HG03575 (cell line): ENCODE results near the gene NIPAL4.

ENCODE experiments used
- ATAC-seq: cut with Tn5 transposase; IDR thresholded peaks from one replicate; pipeline ENCODE4 v1.9.1; 2021; ENCODE audit not compliant: unreplicated experiment, insufficient number of reproducible peaks, low FRiP score; ENCODE audit errors: extremely low read depth

Gene NIPAL4

GRCh38 chr5:157509093-157509492 lies 49.1 kb downstream of the NIPAL4 start:
- ATAC-seq, result no peak

- ATAC-seq, result no peak
These were observed 49.6 kb downstream of the NIPAL4 start for GRCh38 chr5:157509587-157509986.

DNA sequence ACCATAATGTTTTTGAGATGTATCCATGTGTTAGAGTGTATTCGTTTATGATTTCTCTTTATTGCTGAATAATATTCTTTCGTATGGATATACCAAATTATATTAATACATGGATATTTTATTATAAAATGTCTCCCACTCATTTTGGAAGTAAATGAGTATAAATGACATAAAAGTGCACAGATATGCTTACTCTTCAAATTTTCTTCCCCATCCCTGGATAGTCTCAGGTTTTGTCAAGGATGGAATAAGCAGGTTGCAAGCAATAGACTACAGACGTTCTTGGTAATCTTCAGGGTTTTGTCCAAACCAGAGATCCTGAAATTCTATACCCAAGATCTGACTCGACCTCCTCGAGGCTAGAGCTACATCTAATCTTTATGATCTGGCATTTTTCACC lies 50.7 kb downstream of the NIPAL4 start:
- ATAC-seq, result no peak

GRCh38 chr5:157511651-157512644 lies 51.9 kb downstream of the NIPAL4 start:
- no peak for ATAC-seq

DNA sequence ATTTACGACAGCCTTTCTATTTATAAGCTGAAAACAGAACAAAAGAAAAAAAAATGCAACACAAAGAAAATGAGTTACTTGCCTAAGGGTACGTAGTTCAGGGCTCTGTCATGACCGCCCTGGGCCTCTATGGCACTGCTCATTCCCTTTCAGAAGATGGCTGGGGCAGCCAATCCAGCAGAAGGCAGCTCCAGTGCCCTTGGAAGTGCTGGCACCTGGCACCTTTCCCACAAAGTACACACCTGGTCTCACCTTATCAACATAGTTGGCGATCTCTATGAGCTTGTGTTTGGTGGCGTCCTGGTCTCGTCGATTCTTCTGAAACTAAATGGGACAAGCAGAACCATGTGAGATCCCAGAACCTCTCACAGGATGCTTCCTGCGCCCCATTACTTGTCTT lies 53.2 kb downstream of the NIPAL4 start:
- no peak for ATAC-seq

- ATAC-seq, result no peak
These were observed 55.0 kb downstream of the NIPAL4 start for GRCh38 chr5:157514974-157515373.

DNA sequence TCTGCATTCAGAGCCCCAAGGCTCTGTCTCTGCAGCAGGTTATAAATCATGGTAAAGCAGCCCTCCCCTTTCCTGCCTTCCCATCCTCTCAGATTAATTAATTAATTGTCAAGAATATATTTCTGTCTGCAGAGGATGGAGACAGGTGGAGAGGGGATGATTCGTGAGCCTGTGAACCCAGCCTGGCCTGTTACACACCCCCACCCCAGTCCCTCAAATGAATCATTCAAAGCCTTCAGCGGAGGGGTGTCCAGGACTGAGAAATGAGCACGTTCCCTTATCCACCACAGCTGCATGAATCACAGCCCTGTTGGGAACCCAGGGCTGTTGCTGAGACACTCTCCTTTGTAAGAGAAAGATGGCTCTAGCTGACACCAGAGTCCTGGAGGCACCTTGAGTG lies 56.0 kb downstream of the NIPAL4 start:
- no peak for ATAC-seq

DNA sequence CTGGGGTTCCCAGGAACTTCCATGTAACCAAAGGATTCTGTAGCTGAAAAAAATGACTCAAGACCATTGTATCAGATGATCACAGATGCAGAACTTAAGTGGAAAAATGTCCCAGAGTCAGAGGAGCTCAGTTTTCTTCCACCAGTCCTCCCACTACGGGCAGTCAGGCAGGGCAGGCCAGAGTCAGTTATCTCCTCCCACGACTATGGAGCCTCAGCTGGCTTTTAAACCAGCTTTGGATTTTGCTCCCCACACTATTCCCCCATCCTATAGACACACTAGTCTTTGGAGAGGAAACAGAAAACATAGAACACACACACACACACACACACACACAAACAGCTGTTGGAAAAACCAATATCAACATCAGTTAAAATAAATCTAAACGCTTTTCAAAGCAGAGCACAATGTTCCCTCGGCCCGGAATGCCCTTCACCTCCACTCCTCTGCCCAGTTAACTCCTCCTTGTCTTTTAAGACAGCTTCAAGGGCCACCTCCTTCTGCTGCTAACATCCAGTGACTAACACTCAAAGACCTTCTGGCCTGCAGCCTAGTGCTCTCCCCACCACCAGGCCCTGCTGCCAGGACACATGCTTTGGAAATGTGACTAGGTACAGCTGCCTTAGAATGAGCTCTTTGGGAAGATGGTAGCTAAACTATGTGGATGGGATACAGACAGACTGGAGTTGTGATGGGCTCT lies 56.8 kb downstream of the NIPAL4 start:
- no peak for ATAC-seq

GRCh38 chr5:157518963-157519362 lies 59.0 kb downstream of the NIPAL4 start:
- ATAC-seq, result no peak

- ATAC-seq, result no peak
These were observed 59.7 kb downstream of the NIPAL4 start for GRCh38 chr5:157519579-157520253.

DNA sequence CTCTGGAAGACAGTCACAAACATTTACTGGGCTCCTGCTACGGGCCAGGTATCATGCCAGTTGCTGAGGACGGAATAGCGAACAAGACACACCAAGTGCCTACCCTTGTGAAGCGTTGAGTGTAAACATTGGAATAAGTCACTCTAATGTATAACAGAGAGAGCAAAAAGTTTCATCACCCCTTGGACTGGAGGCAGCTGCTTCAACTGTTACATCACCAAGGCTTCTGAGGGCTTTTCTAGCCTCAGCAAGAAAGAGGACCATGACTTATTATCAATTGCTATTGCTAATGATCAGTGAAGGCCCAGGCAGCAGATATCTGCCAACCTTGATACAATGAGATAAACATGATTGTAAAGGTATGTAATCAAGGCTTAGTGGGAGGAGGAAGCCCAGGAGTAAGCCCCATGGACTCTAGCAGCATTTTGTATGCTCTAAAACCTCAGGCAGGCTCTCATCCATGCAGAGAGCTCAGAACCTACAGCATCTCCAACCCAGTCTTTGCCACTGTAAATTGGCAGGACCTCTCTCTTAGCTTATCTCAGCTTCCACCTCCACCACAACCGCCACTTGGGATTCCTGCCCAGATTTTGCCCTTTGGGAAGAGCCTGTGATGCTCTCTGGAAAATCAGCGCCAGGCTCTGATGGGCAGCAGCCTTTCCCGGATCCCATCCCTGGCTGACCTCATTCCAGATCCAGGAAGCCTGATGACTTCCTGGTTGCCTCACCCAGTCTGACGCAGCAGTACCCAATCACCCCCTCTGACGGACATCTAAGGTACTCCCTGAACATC lies 61.1 kb downstream of the NIPAL4 start:
- no peak for ATAC-seq

DNA sequence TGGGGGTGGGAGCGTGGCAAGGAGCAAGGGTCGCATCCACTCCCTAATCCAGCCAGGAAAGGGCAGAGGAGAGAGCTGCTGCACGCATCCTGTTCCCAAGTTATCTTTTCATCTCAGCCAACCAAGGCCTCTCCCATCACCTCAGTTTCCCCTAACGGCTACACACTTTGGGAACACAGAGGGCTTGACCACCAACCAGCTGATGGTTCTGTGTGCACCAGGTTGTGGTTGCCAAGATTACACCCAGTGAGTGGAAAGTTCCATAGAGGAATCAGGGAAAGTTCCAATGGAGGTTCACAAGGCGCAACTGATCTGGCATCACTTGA lies 61.7 kb downstream of the NIPAL4 start:
- ATAC-seq, result no peak

DNA sequence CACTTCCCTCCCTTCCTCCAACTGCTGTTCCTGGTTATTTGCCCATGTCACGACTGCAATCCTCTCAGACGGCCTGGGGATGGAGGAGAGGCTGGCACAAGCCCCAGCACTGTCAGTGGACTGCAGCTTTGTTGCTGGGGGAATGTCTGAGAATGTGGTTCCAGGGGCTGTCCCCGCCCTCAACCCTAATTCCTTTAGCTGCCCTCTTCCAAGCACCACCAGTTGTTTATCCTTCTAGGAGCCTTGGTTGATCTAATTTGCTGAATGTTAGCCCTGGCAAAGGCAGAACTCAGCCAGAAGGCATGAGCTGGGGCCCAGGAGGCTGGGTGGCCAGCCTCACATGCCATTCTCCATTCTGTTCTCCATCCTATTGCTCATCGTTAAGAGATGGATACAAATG lies 64.0 kb downstream of the NIPAL4 start:
- no peak for ATAC-seq
